ENCODE results near the gene ATOH8.

The ATOH8 gene

GRCh38 chr2:85736456-85737355 lies 17.1 kb upstream of the ATOH8 start:
- H3K36me3 ChIP-seq (ENCODE audit: insufficient read depth, low read length): no peaks in the 10 kb centered on the region
- H3K9me3 ChIP-seq (ENCODE audit: insufficient read depth, low read depth, low read length): no peaks in the 10 kb centered on the region
- no peak overlapping the region for H3K9ac ChIP-seq (ENCODE audit: low read depth, low read length)
- 91% methylated on average over 7 of the region's 7 CpGs for WGBS
- no peak overlapping the region for H3K4me3 ChIP-seq (ENCODE audit: low read length)
- H3K27ac ChIP-seq (ENCODE audit: low read depth, low read length): no peak overlapping the region
- peaks cover 2% of the 10 kb centered on the region; the same call in 1 of the 2 replicates for H3K27me3 ChIP-seq (ENCODE audit: insufficient read depth, low read length)
- H3K4me1 ChIP-seq (ENCODE audit: insufficient read depth, low read length): no peaks in the 10 kb centered on the region

GRCh38 chr2:85737481-85737880 lies 16.3 kb upstream of the ATOH8 start:
- no peak overlapping the region for H3K9ac ChIP-seq (ENCODE audit: low read depth, low read length)
- peaks cover 6% of the 10 kb centered on the region for H3K4me1 ChIP-seq (ENCODE audit: insufficient read depth, low read length)
- no peaks in the 10 kb centered on the region for H3K36me3 ChIP-seq (ENCODE audit: insufficient read depth, low read length)
- 93% methylated on average over 4 of the region's 4 CpGs for WGBS
- no peak overlapping the region for H3K27ac ChIP-seq (ENCODE audit: low read depth, low read length)
- H3K9me3 ChIP-seq (ENCODE audit: insufficient read depth, low read depth, low read length): no peaks in the 10 kb centered on the region
- peaks cover 2% of the 10 kb centered on the region; the same call in 1 of the 2 replicates for H3K27me3 ChIP-seq (ENCODE audit: insufficient read depth, low read length)
- H3K4me3 ChIP-seq (ENCODE audit: low read length): no peak overlapping the region

- peaks cover 10% of the 10 kb centered on the region for H3K4me1 ChIP-seq (ENCODE audit: insufficient read depth, low read length)
- no peak overlapping the region for H3K27ac ChIP-seq (ENCODE audit: low read depth, low read length)
- no peaks in the 10 kb centered on the region for H3K9me3 ChIP-seq (ENCODE audit: insufficient read depth, low read depth, low read length)
- WGBS: 92% methylated on average over 4 of the region's 4 CpGs
- peaks cover 2% of the 10 kb centered on the region; the same call in 1 of the 2 replicates for H3K27me3 ChIP-seq (ENCODE audit: insufficient read depth, low read length)
- H3K4me3 ChIP-seq (ENCODE audit: low read length): no peak overlapping the region
- no peak overlapping the region for H3K9ac ChIP-seq (ENCODE audit: low read depth, low read length)
- no peaks in the 10 kb centered on the region for H3K36me3 ChIP-seq (ENCODE audit: insufficient read depth, low read length)
Observed at GRCh38 chr2:85737961-85738360, 15.8 kb upstream of the ATOH8 start.

GRCh38 chr2:85740193-85740592 lies 13.6 kb upstream of the ATOH8 start:
- peaks cover 10% of the 10 kb centered on the region for H3K4me1 ChIP-seq (ENCODE audit: insufficient read depth, low read length)
- peaks cover 1% of the 10 kb centered on the region; the same call in 1 of the 2 replicates for H3K27me3 ChIP-seq (ENCODE audit: insufficient read depth, low read length)
- H3K4me3 ChIP-seq (ENCODE audit: low read length): no peak overlapping the region
- H3K9me3 ChIP-seq (ENCODE audit: insufficient read depth, low read depth, low read length): no peaks in the 10 kb centered on the region
- no peak overlapping the region for H3K27ac ChIP-seq (ENCODE audit: low read depth, low read length)
- WGBS: 91% methylated on average over 4 of the region's 4 CpGs
- no peak overlapping the region for H3K9ac ChIP-seq (ENCODE audit: low read depth, low read length)
- H3K36me3 ChIP-seq (ENCODE audit: insufficient read depth, low read length): no peaks in the 10 kb centered on the region

GRCh38 chr2:85741211-85741832 lies 12.5 kb upstream of the ATOH8 start:
- WGBS: 92% methylated on average over 9 of the region's 9 CpGs
- no peak overlapping the region for H3K4me3 ChIP-seq (ENCODE audit: low read length)
- peaks cover 10% of the 10 kb centered on the region for H3K4me1 ChIP-seq (ENCODE audit: insufficient read depth, low read length)
- no peak overlapping the region for H3K9ac ChIP-seq (ENCODE audit: low read depth, low read length)
- H3K27me3 ChIP-seq (ENCODE audit: insufficient read depth, low read length): peaks cover 5% of the 10 kb centered on the region; the same call in 1 of the 2 replicates
- H3K9me3 ChIP-seq (ENCODE audit: insufficient read depth, low read depth, low read length): no peaks in the 10 kb centered on the region
- no peak overlapping the region for H3K27ac ChIP-seq (ENCODE audit: low read depth, low read length)
- no peaks in the 10 kb centered on the region for H3K36me3 ChIP-seq (ENCODE audit: insufficient read depth, low read length)

- Histone ChIP-seq H3K27me3 (ENCODE audit: insufficient read depth, low read length) (peaks cover 5% of the 10 kb centered on the region; the same call in 1 of the 2 replicates), H3K27ac (ENCODE audit: low read depth, low read length) (no peak overlapping the region), H3K9ac (ENCODE audit: low read depth, low read length) (peak overlapping the region; percentile 8; the same call in 1 of the 2 replicates), H3K4me1 (ENCODE audit: insufficient read depth, low read length) (peaks cover 10% of the 10 kb centered on the region), H3K4me3 (ENCODE audit: low read length) (no peak overlapping the region), H3K36me3 (ENCODE audit: insufficient read depth, low read length) (no peaks in the 10 kb centered on the region), H3K9me3 (ENCODE audit: insufficient read depth, low read depth, low read length) (no peaks in the 10 kb centered on the region)
- 82% methylated on average over 18 of the region's 19 CpGs for WGBS
Observed at GRCh38 chr2:85741833-85742455, 11.8 kb upstream of the ATOH8 start.

GRCh38 chr2:85743304-85743978 lies 10.3 kb upstream of the ATOH8 start:
- no peaks in the 10 kb centered on the region for H3K36me3 ChIP-seq (ENCODE audit: insufficient read depth, low read length)
- peaks cover 5% of the 10 kb centered on the region; the same call in 1 of the 2 replicates for H3K27me3 ChIP-seq (ENCODE audit: insufficient read depth, low read length)
- H3K4me1 ChIP-seq (ENCODE audit: insufficient read depth, low read length): peaks cover 10% of the 10 kb centered on the region
- H3K4me3 ChIP-seq (ENCODE audit: low read length): no peak overlapping the region
- H3K9me3 ChIP-seq (ENCODE audit: insufficient read depth, low read depth, low read length): no peaks in the 10 kb centered on the region
- WGBS: 85% methylated on average over 10 of the region's 10 CpGs
- H3K27ac ChIP-seq (ENCODE audit: low read depth, low read length): no peak overlapping the region
- H3K9ac ChIP-seq (ENCODE audit: low read depth, low read length): no peak overlapping the region

GRCh38 chr2:85744055-85744454 lies 9.7 kb upstream of the ATOH8 start:
- Histone ChIP-seq H3K36me3 (ENCODE audit: insufficient read depth, low read length) (no peaks in the 10 kb centered on the region), H3K27me3 (ENCODE audit: insufficient read depth, low read length) (peaks cover 5% of the 10 kb centered on the region; the same call in 1 of the 2 replicates), H3K27ac (ENCODE audit: low read depth, low read length) (no peak overlapping the region), H3K4me3 (ENCODE audit: low read length) (no peak overlapping the region), H3K9ac (ENCODE audit: low read depth, low read length) (no peak overlapping the region), H3K9me3 (ENCODE audit: insufficient read depth, low read depth, low read length) (no peaks in the 10 kb centered on the region), H3K4me1 (ENCODE audit: insufficient read depth, low read length) (peaks cover 10% of the 10 kb centered on the region)
- WGBS: 88% methylated on average over 4 of the region's 4 CpGs

- Histone ChIP-seq H3K36me3 (ENCODE audit: insufficient read depth, low read length) (no peaks in the 10 kb centered on the region), H3K4me1 (ENCODE audit: insufficient read depth, low read length) (peaks cover 10% of the 10 kb centered on the region), H3K4me3 (ENCODE audit: low read length) (no peak overlapping the region), H3K9me3 (ENCODE audit: insufficient read depth, low read depth, low read length) (no peaks in the 10 kb centered on the region), H3K27ac (ENCODE audit: low read depth, low read length) (no peak overlapping the region), H3K9ac (ENCODE audit: low read depth, low read length) (no peak overlapping the region), H3K27me3 (ENCODE audit: insufficient read depth, low read length) (peaks cover 5% of the 10 kb centered on the region; the same call in 1 of the 2 replicates)
- 84% methylated on average over 9 of the region's 10 CpGs for WGBS
Observed at GRCh38 chr2:85744741-85745601, 8.8 kb upstream of the ATOH8 start.

- 74% methylated on average over 7 of the region's 8 CpGs for WGBS
- Histone ChIP-seq H3K4me3 (ENCODE audit: low read length) (no peak overlapping the region), H3K9me3 (ENCODE audit: insufficient read depth, low read depth, low read length) (no peaks in the 10 kb centered on the region), H3K4me1 (ENCODE audit: insufficient read depth, low read length) (peaks cover 10% of the 10 kb centered on the region), H3K27me3 (ENCODE audit: insufficient read depth, low read length) (peaks cover 6% of the 10 kb centered on the region), H3K9ac (ENCODE audit: low read depth, low read length) (no peak overlapping the region), H3K36me3 (ENCODE audit: insufficient read depth, low read length) (no peaks in the 10 kb centered on the region), H3K27ac (ENCODE audit: low read depth, low read length) (no peak overlapping the region)
Observed at GRCh38 chr2:85745619-85746018, 8.2 kb upstream of the ATOH8 start.
